Activated T-helper 2 cell treated with anti-CD3 and anti-CD28 coated beads, Interferon-gamma antibody, Interleukin-2, Interleukin-4, amounts not matched to agents 10 μg/mL and 5 μg/mL and 100 μg/mL, durations not matched to agents 14 hours and 24 hours and 36 hours (primary cell): ENCODE data around the gene RFX4. TPM values are rescaled to one million over a fixed set of nuclear protein-coding genes. Genes with fewer than 3 reads are reported as not detected.
A peak's percentile ranks its signal among the peaks of the same experiment; 100 is the strongest.

Experiments used
- DNase-seq: peaks from one replicate; pipeline ENCODE4 v3.0.0; 2021; ENCODE audit warnings: low spot score
- H3K27ac Mint-ChIP-seq: one replicate; pipeline ENCODE4 v1.8.0; 2021; ENCODE audit warnings: mixed read lengths
- H3K27me3 Mint-ChIP-seq: one replicate; pipeline ENCODE4 v1.8.0; 2021; ENCODE audit warnings: low read depth, mixed read lengths
- H3K36me3 Mint-ChIP-seq: one replicate; pipeline ENCODE4 v1.8.0; 2021; ENCODE audit warnings: low read depth, mixed read lengths
- H3K4me1 Mint-ChIP-seq: one replicate; pipeline ENCODE4 v1.8.0; 2021; ENCODE audit warnings: low read depth, mixed read lengths
- H3K4me3 Mint-ChIP-seq: one replicate; pipeline ENCODE4 v1.8.0; 2021; ENCODE audit warnings: low read depth, mild to moderate bottlenecking, moderate library complexity, mixed read lengths
- H3K9me3 Mint-ChIP-seq: one replicate; pipeline ENCODE4 v1.8.0; 2021; ENCODE audit warnings: mixed read lengths
- intact Hi-C: fragments of 100-400 bp; cut with micrococcal nuclease; formaldehyde crosslinking; loops from one replicate; pipeline ENCODE4 v1.15.1; 2023
- total RNA-seq: library from RNA; stranded (reverse); gene quantifications from 2 replicates; pipeline ENCODE4 v1.2.3, GENCODE V29; 2022

The RFX4 gene
- total RNA-seq, 1 donor from 2014 or later = not detected

GRCh38 chr12:106757623-106758348 is 175.0 kb downstream of the RFX4 start:
- intact Hi-C loops = no loop called here
- DNase-seq = no peak
- H3K27ac Mint-ChIP-seq = no peak overlapping the region
- H3K4me3 Mint-ChIP-seq = no peak overlapping the region
- H3K9me3 Mint-ChIP-seq = no peaks in the 10 kb centered on the region
- no peaks in the 10 kb centered on the region for H3K27me3 Mint-ChIP-seq
- peaks cover 2% of the 10 kb centered on the region for H3K36me3 Mint-ChIP-seq
- peaks cover 26% of the 10 kb centered on the region for H3K4me1 Mint-ChIP-seq

GRCh38 chr12:106758349-106759110 is 175.7 kb downstream of the RFX4 start:
- Mint-ChIP-seq H3K4me1 (peaks cover 20% of the 10 kb centered on the region), H3K27ac (no peak overlapping the region), H3K27me3 (no peaks in the 10 kb centered on the region), H3K36me3 (no peaks in the 10 kb centered on the region), H3K9me3 (no peaks in the 10 kb centered on the region), H3K4me3 (no peak overlapping the region)
- DNase-seq = no peak
- intact Hi-C loops = no loop called here

- Mint-ChIP-seq H3K9me3 (no peaks in the 10 kb centered on the region), H3K4me3 (peak overlapping the region; percentile 11), H3K4me1 (peaks cover 10% of the 10 kb centered on the region), H3K36me3 (no peaks in the 10 kb centered on the region), H3K27ac (peak overlapping the region; percentile 16), H3K27me3 (no peaks in the 10 kb centered on the region)
- intact Hi-C loops = no loop called here
- no peak for DNase-seq
Observed at GRCh38 chr12:106759526-106760183, 176.9 kb downstream of the RFX4 start.

GRCh38 chr12:106760184-106760531 is 177.4 kb downstream of the RFX4 start:
- intact Hi-C loops = no loop called here
- H3K27ac Mint-ChIP-seq = peak overlapping the region; percentile 16
- no peaks in the 10 kb centered on the region for H3K36me3 Mint-ChIP-seq
- H3K4me1 Mint-ChIP-seq = peaks cover 10% of the 10 kb centered on the region
- H3K4me3 Mint-ChIP-seq = peak overlapping the region; percentile 11
- no peaks in the 10 kb centered on the region for H3K27me3 Mint-ChIP-seq
- no peak for DNase-seq
- no peaks in the 10 kb centered on the region for H3K9me3 Mint-ChIP-seq

GRCh38 chr12:106764220-106764619 is 181.4 kb downstream of the RFX4 start:
- intact Hi-C loops = no loop called here
- DNase-seq = no peak
- H3K27ac Mint-ChIP-seq = no peak overlapping the region
- no peaks in the 10 kb centered on the region for H3K27me3 Mint-ChIP-seq
- no peaks in the 10 kb centered on the region for H3K36me3 Mint-ChIP-seq
- no peak overlapping the region for H3K4me3 Mint-ChIP-seq
- H3K4me1 Mint-ChIP-seq = peaks cover 31% of the 10 kb centered on the region
- no peaks in the 10 kb centered on the region for H3K9me3 Mint-ChIP-seq

- Mint-ChIP-seq H3K36me3 (no peaks in the 10 kb centered on the region), H3K27me3 (peaks cover 3% of the 10 kb centered on the region), H3K27ac (no peak overlapping the region), H3K4me3 (no peak overlapping the region), H3K4me1 (peaks cover 29% of the 10 kb centered on the region), H3K9me3 (no peaks in the 10 kb centered on the region)
- intact Hi-C loops = no loop called here
- DNase-seq = no peak
Observed at GRCh38 chr12:106764738-106765137, 181.9 kb downstream of the RFX4 start.

GRCh38 chr12:106766393-106766826 is 183.6 kb downstream of the RFX4 start:
- no peaks in the 10 kb centered on the region for H3K36me3 Mint-ChIP-seq
- intact Hi-C loops = no loop called here
- H3K4me3 Mint-ChIP-seq = no peak overlapping the region
- no peak overlapping the region for H3K27ac Mint-ChIP-seq
- H3K9me3 Mint-ChIP-seq = no peaks in the 10 kb centered on the region
- peaks cover 21% of the 10 kb centered on the region for H3K4me1 Mint-ChIP-seq
- peaks cover 5% of the 10 kb centered on the region for H3K27me3 Mint-ChIP-seq
- DNase-seq = no peak

GRCh38 chr12:106767206-106767605 is 184.4 kb downstream of the RFX4 start:
- no peak for DNase-seq
- H3K4me3 Mint-ChIP-seq = no peak overlapping the region
- intact Hi-C loops = no loop called here
- H3K4me1 Mint-ChIP-seq = peaks cover 21% of the 10 kb centered on the region
- peaks cover 5% of the 10 kb centered on the region for H3K27me3 Mint-ChIP-seq
- H3K9me3 Mint-ChIP-seq = no peaks in the 10 kb centered on the region
- H3K36me3 Mint-ChIP-seq = no peaks in the 10 kb centered on the region
- no peak overlapping the region for H3K27ac Mint-ChIP-seq

GRCh38 chr12:106767954-106768822 is 185.4 kb downstream of the RFX4 start:
- Mint-ChIP-seq H3K27me3 (peaks cover 5% of the 10 kb centered on the region), H3K27ac (no peak overlapping the region), H3K4me3 (no peak overlapping the region), H3K36me3 (no peaks in the 10 kb centered on the region), H3K4me1 (peaks cover 21% of the 10 kb centered on the region), H3K9me3 (no peaks in the 10 kb centered on the region)
- no peak for DNase-seq
- intact Hi-C loops = no loop called here

GRCh38 chr12:106769078-106769477 is 186.3 kb downstream of the RFX4 start:
- Mint-ChIP-seq H3K4me1 (peaks cover 21% of the 10 kb centered on the region), H3K9me3 (no peaks in the 10 kb centered on the region), H3K4me3 (no peak overlapping the region)

GRCh38 chr12:106769546-106769945 is 186.7 kb downstream of the RFX4 start:
- H3K27ac Mint-ChIP-seq = no peak overlapping the region
- peaks cover 21% of the 10 kb centered on the region for H3K4me1 Mint-ChIP-seq

More at GRCh38 chr12:106769078-106769477, 186.3 kb downstream of the RFX4 start:
- no peak for DNase-seq
- no peaks in the 10 kb centered on the region for H3K36me3 Mint-ChIP-seq
- no peak overlapping the region for H3K27ac Mint-ChIP-seq
- H3K27me3 Mint-ChIP-seq = peaks cover 5% of the 10 kb centered on the region
- intact Hi-C loops = no loop called here

GRCh38 chr12:106771425-106771824 is 188.6 kb downstream of the RFX4 start:
- no peaks in the 10 kb centered on the region for H3K9me3 Mint-ChIP-seq
- H3K4me1 Mint-ChIP-seq = peaks cover 32% of the 10 kb centered on the region
- DNase-seq = no peak
- no peak overlapping the region for H3K27ac Mint-ChIP-seq
- intact Hi-C loops = loop anchor here (10.0 kb wide), 1 partner anchor 417 kb away; the partner anchor contains the start of gene POLR3B
- H3K36me3 Mint-ChIP-seq = no peaks in the 10 kb centered on the region
- H3K4me3 Mint-ChIP-seq = no peak overlapping the region
- H3K27me3 Mint-ChIP-seq = peaks cover 5% of the 10 kb centered on the region

More at GRCh38 chr12:106769546-106769945, 186.7 kb downstream of the RFX4 start:
- H3K4me3 Mint-ChIP-seq = no peak overlapping the region
- H3K36me3 Mint-ChIP-seq = no peaks in the 10 kb centered on the region
- peaks cover 5% of the 10 kb centered on the region for H3K27me3 Mint-ChIP-seq
- intact Hi-C loops = no loop called here
- no peaks in the 10 kb centered on the region for H3K9me3 Mint-ChIP-seq
- no peak for DNase-seq
